Neural cell (in vitro differentiated cells): ENCODE data around the gene APOA1.

Experiments
- EP300 ChIP-seq: fragments of 450-650 bp; conservative IDR thresholded peaks from 2 replicates; pipeline ENCODE4 v1.6.1; 2014; ENCODE audit warnings: antibody characterized with exemption, mild to moderate bottlenecking, moderate library complexity; ENCODE audit not compliant: poor library complexity, severe bottlenecking
- POLR2AphosphoS5 ChIP-seq: IDR thresholded peaks from 2 replicates; pipeline ENCODE4 v1.6.1; 2012

DNA sequence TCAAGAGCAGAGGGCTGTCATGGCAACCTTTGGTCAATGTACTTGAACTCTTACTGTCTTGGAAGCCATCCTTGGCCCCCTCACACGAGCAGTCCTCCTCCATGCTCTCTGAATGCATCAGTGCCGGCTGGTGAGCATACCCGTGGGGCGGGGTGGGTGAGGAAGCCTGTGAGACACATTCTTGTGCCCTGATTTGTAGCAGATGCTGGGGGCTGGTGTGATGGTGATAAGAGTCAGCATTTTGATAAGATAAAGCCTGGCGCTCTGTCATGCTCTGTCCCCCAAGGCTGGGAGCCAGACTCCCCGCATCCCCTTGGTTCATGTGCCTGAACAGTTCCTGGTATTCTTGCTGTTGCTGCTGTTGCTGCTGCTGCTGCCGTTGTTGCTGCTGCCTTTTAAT is 20.5 kb upstream of the APOA1 start:
- no peak for TF ChIP-seq POLR2AphosphoS5
- no peak for TF ChIP-seq EP300
